Body of pancreas (tissue), 4 donors: ENCODE data around the gene STX3. TPM values are rescaled to one million over a fixed set of nuclear protein-coding genes. Genes with fewer than 3 reads are reported as not detected.
"Not testable (repeated sequence)": the region's sequence is repeated elsewhere in the genome, so short reads cannot be mapped to it uniquely, and the experiment has no call there.

Experiments used
- ATAC-seq: fragments of 150-250 bp; one replicate; pipeline ENCODE4 v1.9.1; 2016
- DNase-seq, 4 donors: peaks; one replicate each; pipeline ENCODE4 v3.0.0-alpha.2; 2019
- H3K27ac ChIP-seq, 4 donors: fragments of 200-600 bp; sonication (generic); 1 replicate in 3 of 4; 2 replicates in 1 of 4; pipeline versions ENCODE4 v1.5.1 to v1.6.1; 2016 to 2019; ENCODE audit warnings: mild to moderate bottlenecking in 1 of 4, mixed read lengths in 1 of 4, moderate library complexity in 1 of 4
- H3K27me3 ChIP-seq, 2 donors: fragments of 200-600 bp; sonication (generic); one replicate each; pipeline ENCODE4 v1.6.0; 2016; ENCODE audit warnings: mild to moderate bottlenecking in 1 of 2
- H3K36me3 ChIP-seq, 2 donors: fragments of 200-600 bp; sonication (generic); replicated peaks in 1 of 2; 2 replicates each; pipeline ENCODE4 v1.5.1; 2016; ENCODE audit warnings: low read depth in 2 of 2; ENCODE audit not compliant: insufficient read depth in 1 of 2
- H3K4me1 ChIP-seq: fragments of 200-600 bp; sonication (generic); one replicate; pipeline ENCODE4 v1.6.0; 2016
- H3K4me3 ChIP-seq, 2 donors: fragments of 200-600 bp; sonication (generic); 1 replicate in 1 of 2; 2 replicates in 1 of 2; pipeline ENCODE4 v1.5.1; 2016 to 2019
- H3K9me3 ChIP-seq, 3 donors: fragments of 200-600 bp; sonication (generic); 1 replicate in 2 of 3; 2 replicates in 1 of 3; pipeline ENCODE4 v1.5.1; 2016
- CTCF ChIP-seq, 7 experiments: fragments of 450-650 bp in 4 of 7; fragments of 200-600 bp in 3 of 7; sonication (generic) in 3 of 7; IDR thresholded peaks; one replicate each; pipeline ENCODE4 v1.5.1; 2016 to 2019; ENCODE audit warnings: antibody characterized with exemption in 7 of 7
- POLR2A ChIP-seq, 3 donors: fragments of 450-650 bp; IDR thresholded peaks; one replicate each; pipeline ENCODE4 v1.6.1; 2016; ENCODE audit warnings: antibody characterized with exemption in 3 of 3, mild to moderate bottlenecking in 2 of 3
- whole genome bisulfite sequencing, 2 donors: methylation state at CpG; one replicate each; pipeline ENCODE4 v1.1.5; 2017; 5-methylcytosine and 5-hydroxymethylcytosine counted together
- intact Hi-C: fragments of 100-400 bp; cut with DNase I; formaldehyde crosslinking; loops from one replicate; pipeline ENCODE4 v1.15.1; 2023
- total RNA-seq, 2 donors: library from RNA; depleted of rRNA; stranded (reverse); fragments of >200 nt; gene quantifications; one replicate each; pipeline ENCODE4 v1.1.0, GENCODE V29; 2016

Gene STX3
- total RNA-seq, 2 donors from 2014 or later = 31.6 to 56.7 TPM

GRCh38 chr11:59841514-59841913 is 86.3 kb downstream of the STX3 start:
- Histone ChIP-seq H3K27ac (no peak overlapping the region), H3K27me3 (no peaks in the 10 kb centered on the region), H3K4me3 (no peak overlapping the region), H3K9me3 (no peaks in the 10 kb centered on the region), H3K4me1 (peaks cover 17% of the 10 kb centered on the region), H3K36me3 (no peaks in the 10 kb centered on the region)
- ATAC-seq (no peak), DNase-seq (no peak)
- intact Hi-C loops = no loop called here
- no peak for TF ChIP-seq POLR2A (IDR thresholded peaks at IDR 0.05)
- no peak for TF ChIP-seq CTCF (IDR thresholded peaks at IDR 0.05)
- WGBS, 2 donors = 87 to 93% methylated on average over 2 of the region's 2 CpGs

- H3K36me3 ChIP-seq = no peaks in the 10 kb centered on the region
- H3K4me1 ChIP-seq = peaks cover 17% of the 10 kb centered on the region
- ATAC-seq (no peak), DNase-seq (peak in 1 of 4 donors; percentile 14)
- no peak overlapping the region for H3K27ac ChIP-seq
- no peaks in the 10 kb centered on the region for H3K27me3 ChIP-seq
- WGBS, 2 donors = 61 to 67% methylated on average over 12 of the region's 12 CpGs
- H3K9me3 ChIP-seq = no peaks in the 10 kb centered on the region
- intact Hi-C loops = no loop called here
- H3K4me3 ChIP-seq = no peak overlapping the region
- TF ChIP-seq CTCF (IDR thresholded peaks at IDR 0.05) (no peak), POLR2A (IDR thresholded peaks at IDR 0.05) (no peak)
These were observed 87.1 kb downstream of the STX3 start for GRCh38 chr11:59842316-59842715.

GRCh38 chr11:59845399-59845798 is 90.2 kb downstream of the STX3 start, which contains the start of gene CBLIF:
Gene CBLIF (minus strand): TSS chr11:59845499. CDS start chr11:59845453, 46 bp downstream.
- 59 to 64% methylated on average over 4 of the region's 4 CpGs for WGBS, 2 donors
- TF ChIP-seq CTCF (IDR thresholded peaks at IDR 0.05) (no peak), POLR2A (IDR thresholded peaks at IDR 0.05) (no peak)
- H3K36me3 ChIP-seq = no peaks in the 10 kb centered on the region
- peak within 1 kb of the TSS in 1 of 4 donors; percentile 41 for H3K27ac ChIP-seq
- peaks cover 16% of the 10 kb centered on the region for H3K4me1 ChIP-seq
- ATAC-seq = no peak
- intact Hi-C loops = no loop called here
- no peak within 1 kb of the TSS for H3K4me3 ChIP-seq
- no peaks in the 10 kb centered on the region for H3K27me3 ChIP-seq
- no peak for DNase-seq
- H3K9me3 ChIP-seq = no peaks in the 10 kb centered on the region

GRCh38 chr11:59846556-59846955 is 91.4 kb downstream of the STX3 start:
- no peak for ATAC-seq
- H3K4me1 ChIP-seq = peaks cover 15% of the 10 kb centered on the region
- DNase-seq = no peak
- H3K27me3 ChIP-seq = no peaks in the 10 kb centered on the region
- TF ChIP-seq POLR2A (IDR thresholded peaks at IDR 0.05) = no peak
- TF ChIP-seq CTCF (IDR thresholded peaks at IDR 0.05) = no peak
- H3K4me3 ChIP-seq = no peak overlapping the region
- no peak overlapping the region for H3K27ac ChIP-seq
- 80 to 87% methylated on average over 5 of the region's 5 CpGs for WGBS, 2 donors
- no peaks in the 10 kb centered on the region for H3K9me3 ChIP-seq
- H3K36me3 ChIP-seq = no peaks in the 10 kb centered on the region
- intact Hi-C loops = no loop called here

- Histone ChIP-seq H3K9me3 (no peaks in the 10 kb centered on the region), H3K27me3 (no peaks in the 10 kb centered on the region), H3K4me3 (no peak overlapping the region), H3K4me1 (peaks cover 15% of the 10 kb centered on the region), H3K36me3 (no peaks in the 10 kb centered on the region), H3K27ac (no peak overlapping the region)
- TF ChIP-seq CTCF (IDR thresholded peaks at IDR 0.05) = no peak
- TF ChIP-seq POLR2A (IDR thresholded peaks at IDR 0.05) = no peak
- 78 to 86% methylated on average over 3 of the region's 3 CpGs for WGBS, 2 donors
- ATAC-seq (no peak), DNase-seq (no peak)
- intact Hi-C loops = no loop called here
These were observed 92.5 kb downstream of the STX3 start for GRCh38 chr11:59847626-59848025.

- DNase-seq, H3K27me3 ChIP-seq, H3K36me3 ChIP-seq, H3K4me3 ChIP-seq, H3K9me3 ChIP-seq, intact Hi-C loops: not testable (repeated sequence)
- peaks cover 15% of the 10 kb centered on the region for H3K4me1 ChIP-seq
- peak; percentile 11 for ATAC-seq
- 81 to 83% methylated on average over 6 of the region's 6 CpGs for WGBS, 2 donors
- peak overlapping the region in 3 of 4 donors; percentile 46 to 72 (median 52) for H3K27ac ChIP-seq
These were observed 93.3 kb downstream of the STX3 start for GRCh38 chr11:59848439-59848838.
